Measurements from ENCODE around the gene CNNM3.
"Not testable (repeated sequence)": the region's sequence is repeated elsewhere in the genome, so short reads cannot be mapped to it uniquely, and the experiment has no call there.

Gene CNNM3

GRCh38 chr2:96860065-96861029 lies 44.3 kb downstream of the CNNM3 start:
- in situ Hi-C loops (cut with MboI; ENCODE audit: low sequenced_read_pairs), result no loop called here

GRCh38 chr2:96861074-96861473 lies 45.0 kb downstream of the CNNM3 start:
- in situ Hi-C loops (cut with MboI; ENCODE audit: low sequenced_read_pairs), result no loop called here

- in situ Hi-C loops (cut with MboI; ENCODE audit: low sequenced_read_pairs), result not testable (repeated sequence)
Observed at GRCh38 chr2:96863056-96863455, 47.0 kb downstream of the CNNM3 start.

- in situ Hi-C loops (cut with MboI; ENCODE audit: low sequenced_read_pairs), result no loop called here
Observed at GRCh38 chr2:96863575-96864342, 47.7 kb downstream of the CNNM3 start.

- in situ Hi-C loops (cut with MboI; ENCODE audit: low sequenced_read_pairs), result no loop called here
Observed at GRCh38 chr2:96864343-96865091, 48.4 kb downstream of the CNNM3 start.

GRCh38 chr2:96865654-96866053 lies 49.6 kb downstream of the CNNM3 start:
- in situ Hi-C loops (cut with MboI; ENCODE audit: low sequenced_read_pairs), result no loop called here

- in situ Hi-C loops (cut with MboI; ENCODE audit: low sequenced_read_pairs), result no loop called here
Observed at GRCh38 chr2:96866149-96866548, 50.1 kb downstream of the CNNM3 start.

GRCh38 chr2:96866586-96866985 lies 50.5 kb downstream of the CNNM3 start:
- in situ Hi-C loops (cut with MboI; ENCODE audit: low sequenced_read_pairs), result no loop called here

GRCh38 chr2:96866986-96867755 lies 51.1 kb downstream of the CNNM3 start:
- in situ Hi-C loops (cut with MboI; ENCODE audit: low sequenced_read_pairs), result no loop called here

- in situ Hi-C loops (cut with MboI; ENCODE audit: low sequenced_read_pairs), result no loop called here
Observed at GRCh38 chr2:96867756-96868554, 51.9 kb downstream of the CNNM3 start.

- in situ Hi-C loops (cut with MboI; ENCODE audit: low sequenced_read_pairs), result no loop called here
Observed at GRCh38 chr2:96868555-96869280, 52.6 kb downstream of the CNNM3 start.

GRCh38 chr2:96869281-96869821 lies 53.3 kb downstream of the CNNM3 start:
- in situ Hi-C loops (cut with MboI; ENCODE audit: low sequenced_read_pairs), result no loop called here

- in situ Hi-C loops (cut with MboI; ENCODE audit: low sequenced_read_pairs), result no loop called here
Observed at GRCh38 chr2:96869822-96870625, 54.0 kb downstream of the CNNM3 start, which contains the start of gene SEMA4C. TSS of gene SEMA4C (minus strand) at chr2:96870080. CDS start at chr2:96867886, 2,194 bp downstream.

- in situ Hi-C loops (cut with MboI; ENCODE audit: low sequenced_read_pairs), result no loop called here
Observed at GRCh38 chr2:96870626-96871255, 54.7 kb downstream of the CNNM3 start.

- in situ Hi-C loops (cut with MboI; ENCODE audit: low sequenced_read_pairs), result no loop called here
Observed at GRCh38 chr2:96872591-96873349, 56.7 kb downstream of the CNNM3 start.

- in situ Hi-C loops (cut with MboI; ENCODE audit: low sequenced_read_pairs), result no loop called here
Observed at GRCh38 chr2:96873651-96874096, 57.6 kb downstream of the CNNM3 start.
